ENCODE data around the gene PARD3.
"Not testable (repeated sequence)": the region's sequence is repeated elsewhere in the genome, so short reads cannot be mapped to it uniquely, and the experiment has no call there.

The PARD3 gene

GRCh38 chr10:34439386-34439785 is 375.7 kb downstream of the PARD3 start:
- not testable (repeated sequence) for DNase-seq

- DNase-seq = no peak
Observed at GRCh38 chr10:34438741-34439140, 376.4 kb downstream of the PARD3 start.

GRCh38 chr10:34437906-34438305 is 377.2 kb downstream of the PARD3 start:
- no peak for DNase-seq

DNA sequence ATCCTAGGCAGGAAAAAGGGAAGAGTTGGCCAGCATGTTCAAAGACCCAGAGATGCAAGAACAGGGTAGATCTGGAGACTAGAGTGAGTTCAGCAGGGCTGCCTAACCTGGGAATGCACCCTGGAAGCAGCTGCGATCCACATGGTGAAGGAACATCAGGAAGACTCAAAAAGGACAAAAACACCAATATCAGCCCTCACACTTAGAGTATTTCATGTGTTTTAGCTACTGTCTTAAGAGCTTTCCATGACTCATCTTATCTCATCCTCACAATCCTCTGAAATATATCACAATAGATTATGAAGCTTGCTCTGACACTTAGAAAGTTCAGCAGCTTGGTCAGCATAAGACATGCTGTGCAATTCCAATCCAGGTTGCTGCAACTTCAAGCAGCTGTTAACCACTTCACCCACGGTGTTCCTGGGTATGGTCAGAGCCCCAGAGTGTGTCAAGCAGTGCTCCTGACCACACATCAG is 380.9 kb downstream of the PARD3 start:
- DNase-seq = no peak

DNA sequence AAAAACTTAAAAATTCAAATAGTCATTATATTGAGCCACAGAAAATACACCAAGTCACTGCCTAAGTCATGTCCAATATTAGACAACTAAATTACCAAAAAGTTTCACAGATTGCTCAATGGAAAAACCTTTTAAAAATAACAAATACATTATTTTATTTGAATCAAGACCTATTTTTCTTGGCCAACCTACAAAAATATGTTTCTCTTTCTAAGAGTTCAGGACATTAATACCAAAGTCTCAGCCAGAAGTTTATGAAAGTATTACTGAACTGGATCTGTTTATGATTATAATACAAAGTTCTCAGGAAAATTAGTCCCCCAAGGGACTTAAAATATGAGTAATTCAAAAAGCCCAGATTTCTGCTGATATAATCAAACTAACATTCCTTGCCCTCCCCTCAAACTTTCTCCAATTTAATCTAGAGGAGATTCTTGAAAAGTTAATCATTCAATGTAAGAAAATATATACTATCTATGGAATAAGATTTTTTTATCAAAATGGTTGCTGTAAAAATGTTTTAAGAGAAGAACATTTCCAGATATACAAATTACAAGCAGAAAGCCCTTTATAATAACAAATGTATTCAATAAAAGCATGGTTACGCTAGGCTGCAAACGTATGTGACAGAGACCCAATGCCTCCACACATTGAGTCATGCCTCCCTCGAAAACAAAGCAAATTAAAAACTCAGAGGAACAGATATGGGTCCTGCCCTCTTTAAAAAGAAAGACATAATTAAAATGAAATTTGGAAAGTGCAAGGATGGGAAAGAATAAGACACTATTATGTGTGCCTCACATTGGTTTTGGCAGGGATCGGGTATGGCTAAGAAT is 381.6 kb downstream of the PARD3 start:
- no peak for DNase-seq

DNA sequence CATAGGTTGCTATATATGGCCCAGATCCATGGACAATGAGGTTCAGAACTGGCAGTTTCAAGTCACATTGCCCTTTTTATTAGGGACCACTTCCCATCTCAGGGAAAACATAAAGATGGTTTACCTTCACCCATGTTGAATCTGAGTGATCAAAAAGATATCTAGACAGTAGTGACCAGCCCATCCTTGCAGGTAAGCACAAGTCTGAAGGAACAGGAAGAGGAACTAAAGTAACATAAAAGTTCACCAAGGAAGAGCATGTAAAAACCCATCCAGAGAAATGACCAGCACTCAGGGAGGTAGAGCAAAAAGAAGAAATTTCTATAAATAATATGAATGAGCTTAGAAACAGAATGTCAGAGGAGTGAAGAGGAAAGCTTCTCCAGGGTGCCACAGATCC is 382.5 kb downstream of the PARD3 start:
- DNase-seq = no peak

DNA sequence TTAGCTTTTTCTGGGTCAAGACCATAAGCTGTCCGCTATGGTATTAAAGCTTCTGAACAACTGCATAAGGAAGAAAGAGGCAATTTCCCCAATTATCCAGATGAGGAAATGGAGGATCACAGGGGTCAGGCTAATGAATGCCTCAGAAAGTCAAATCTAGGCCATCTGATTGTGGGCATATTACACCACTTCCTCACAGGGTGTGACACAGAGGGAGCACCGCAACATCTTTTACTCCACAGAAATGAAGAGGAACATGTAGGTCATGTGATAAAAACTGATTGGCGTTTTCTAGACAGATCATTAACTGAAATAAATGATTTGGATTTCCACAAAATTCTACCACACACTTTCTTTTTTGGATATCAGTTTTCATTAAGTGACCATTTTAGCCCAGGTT is 384.4 kb downstream of the PARD3 start:
- peak; percentile 44 to 46 for DNase-seq

GRCh38 chr10:34428501-34428900 is 386.6 kb downstream of the PARD3 start:
- no peak for DNase-seq

DNA sequence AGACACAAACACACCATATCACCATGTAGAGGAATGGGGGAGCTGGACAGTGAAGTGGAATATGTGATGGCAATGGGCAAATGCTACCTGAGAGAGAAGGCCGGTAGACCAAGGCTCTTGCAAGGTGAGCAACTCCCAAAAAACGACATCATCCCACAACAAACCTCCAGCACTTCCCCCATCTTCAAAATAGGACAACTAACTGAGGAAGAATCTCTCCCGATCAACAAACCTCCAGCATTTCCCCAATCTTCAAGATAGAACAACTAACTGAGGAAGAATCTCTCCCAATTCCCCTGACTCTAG is 387.2 kb downstream of the PARD3 start:
- DNase-seq = no peak

DNA sequence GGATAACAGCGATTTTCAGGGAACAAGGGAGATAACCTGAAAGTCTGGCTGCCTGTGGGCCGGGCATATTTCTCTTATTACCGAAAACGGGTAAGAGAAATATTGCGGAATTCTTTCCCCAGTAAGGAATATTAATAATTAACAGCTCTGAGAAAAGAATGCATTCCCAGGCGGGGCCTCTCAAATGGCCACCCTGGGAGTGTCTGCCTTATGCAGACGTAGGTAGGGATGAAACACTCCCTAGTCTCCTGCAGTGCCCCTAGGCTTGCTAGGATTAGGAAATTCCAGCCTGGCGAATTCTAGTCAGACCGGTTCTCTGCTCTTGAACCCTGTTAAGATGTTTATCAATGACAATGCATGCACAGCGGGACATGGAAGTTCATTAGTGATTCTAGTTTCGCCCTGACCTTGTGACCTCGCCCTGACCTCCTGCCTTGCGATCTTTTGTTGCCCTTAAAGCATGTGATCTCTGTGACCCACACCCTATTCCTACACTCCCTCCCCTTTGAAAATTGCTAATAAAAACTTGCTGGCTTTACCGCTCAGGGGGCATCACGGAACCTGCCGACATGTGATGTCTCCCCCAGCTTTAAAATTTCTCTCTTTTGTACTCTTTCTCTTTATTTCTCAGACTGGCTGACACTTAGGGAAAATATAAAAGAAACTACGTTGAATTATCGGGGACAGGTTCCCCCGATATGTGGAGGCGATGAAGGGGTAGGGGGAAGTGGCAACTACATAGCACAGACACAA is 387.8 kb downstream of the PARD3 start:
- DNase-seq = not testable (repeated sequence)

- DNase-seq = not testable (repeated sequence)
Observed at GRCh38 chr10:34426538-34427157, 388.4 kb downstream of the PARD3 start.

DNA sequence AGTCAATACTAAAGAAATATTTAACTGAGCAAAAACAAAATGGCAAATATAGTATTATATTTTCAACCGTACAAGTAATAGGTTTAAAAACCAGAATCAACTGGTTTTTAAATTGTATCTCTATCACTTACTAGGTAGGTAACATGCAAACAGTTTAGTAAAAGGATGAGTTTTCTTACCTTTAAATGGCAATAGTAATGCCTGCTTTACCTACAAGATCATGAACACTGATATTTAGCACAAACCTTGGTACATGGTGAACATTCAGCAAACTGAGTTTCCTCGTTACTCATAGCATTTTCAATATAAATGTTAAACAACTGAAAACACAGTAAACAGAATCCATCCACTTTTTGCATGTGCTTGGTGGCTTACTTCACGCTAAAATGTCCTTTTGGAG is 389.1 kb downstream of the PARD3 start:
- no peak for DNase-seq

- DNase-seq = no peak
Observed at GRCh38 chr10:34423673-34424625, 391.1 kb downstream of the PARD3 start.

DNA sequence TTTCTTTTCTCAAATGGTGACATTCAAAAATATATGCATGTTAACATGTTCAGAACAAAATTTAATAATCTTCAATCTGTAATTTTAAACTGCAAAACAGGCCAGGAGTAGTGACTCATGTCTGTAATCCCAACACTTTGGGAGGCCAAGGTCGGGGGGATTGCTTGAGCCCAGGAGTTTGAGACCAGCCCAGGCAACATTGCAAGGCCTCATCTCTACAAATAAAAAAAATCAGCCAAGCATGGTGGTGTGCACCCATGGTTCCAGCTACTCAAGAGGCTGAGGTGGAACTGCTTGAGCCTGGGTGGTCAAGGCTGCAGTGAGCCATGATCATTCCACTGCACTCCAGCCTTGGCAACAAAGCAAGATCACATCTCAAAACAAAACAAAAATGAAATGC is 394.3 kb downstream of the PARD3 start:
- DNase-seq = no peak

GRCh38 chr10:34420273-34420672 is 394.8 kb downstream of the PARD3 start:
- no peak for DNase-seq

DNA sequence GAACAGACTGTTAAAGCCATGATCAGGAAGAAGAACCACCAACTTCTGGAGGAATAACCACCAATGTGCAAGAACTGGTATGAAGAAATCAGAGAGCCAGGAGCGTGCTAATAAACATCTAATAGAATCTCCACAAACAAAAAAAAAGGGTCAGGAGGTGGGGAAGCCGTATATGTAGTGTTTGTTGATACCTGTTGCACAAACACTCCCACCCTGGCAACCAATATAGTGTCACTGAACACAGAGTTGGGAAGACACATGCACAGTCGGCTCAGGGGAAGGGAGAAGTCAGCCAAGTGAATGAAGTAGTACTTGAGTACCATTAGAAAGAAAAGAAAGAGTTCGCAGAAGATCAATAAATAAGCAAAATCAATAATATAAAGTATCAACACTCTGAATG is 400.1 kb downstream of the PARD3 start:
- no peak for DNase-seq

- no peak for DNase-seq
Observed at GRCh38 chr10:34413756-34414587, 401.1 kb downstream of the PARD3 start.

- no peak for DNase-seq
Observed at GRCh38 chr10:34413214-34413613, 401.9 kb downstream of the PARD3 start.

- DNase-seq = no peak
Observed at GRCh38 chr10:34408956-34409355, 406.1 kb downstream of the PARD3 start.

- no peak for DNase-seq
Observed at GRCh38 chr10:34408381-34408780, 406.7 kb downstream of the PARD3 start.

GRCh38 chr10:34407324-34407805 is 407.7 kb downstream of the PARD3 start:
- DNase-seq = no peak
